HTR-8/SVneo (cell line): ENCODE results near the gene LRPAP1.
A peak's percentile ranks its signal among the peaks of the same experiment; 100 is the strongest.

Experiments used
- DNase-seq: peaks from one replicate; pipeline ENCODE4 v3.0.0; 2011; ENCODE audit warnings: low spot score, mixed read lengths; ENCODE audit not compliant: insufficient read length
- FAIRE-seq: peaks from 2 replicates; lab custom pipeline; 2011; peaks lifted over from hg19 to GRCh38; lab: Jason Lieb, UNC

Gene LRPAP1

DNA sequence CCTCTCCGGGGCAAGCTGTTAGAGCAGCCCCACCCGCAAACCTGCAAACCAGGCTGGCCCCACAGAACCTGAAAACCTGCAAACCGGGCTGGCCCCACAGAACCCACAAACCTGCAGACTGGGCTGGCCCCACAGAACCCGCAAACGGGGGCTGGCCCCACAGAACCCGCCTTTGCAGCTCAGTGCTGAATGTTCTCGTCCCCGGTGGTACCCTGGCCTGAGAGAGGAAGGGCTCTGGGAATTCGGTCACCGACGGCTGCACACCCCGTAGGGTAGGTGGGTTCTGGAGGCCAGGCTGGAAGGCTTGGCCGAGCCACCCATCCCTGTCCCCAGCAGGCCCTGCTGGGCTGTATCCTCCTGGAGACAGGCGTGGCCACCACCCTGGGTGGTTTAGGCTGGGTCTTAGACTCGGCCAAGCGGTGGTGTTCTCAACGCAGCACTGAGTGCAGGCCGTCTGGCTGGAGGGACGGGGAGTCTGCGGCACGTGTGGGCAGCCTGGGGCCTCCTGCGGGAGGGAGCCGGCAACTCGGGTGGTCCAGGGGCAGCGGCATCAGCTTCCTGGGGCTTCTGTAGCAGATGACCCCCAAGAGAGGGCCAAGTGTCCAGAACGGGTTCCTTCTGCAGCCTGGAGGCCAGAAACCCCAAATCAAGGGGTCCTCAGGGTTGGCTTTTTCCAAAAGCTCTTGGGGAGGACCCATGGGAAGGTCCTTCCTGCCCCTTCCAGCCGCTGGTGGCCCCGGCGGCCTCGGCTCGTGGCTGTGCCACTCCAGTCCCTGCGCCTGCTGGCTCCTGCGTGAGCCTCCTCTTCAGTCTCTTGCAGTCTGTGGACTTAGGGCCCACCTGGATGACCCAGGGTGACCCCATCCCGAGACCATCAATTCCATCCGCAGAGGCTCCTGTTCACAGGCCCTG, 53.5 kb downstream of the LRPAP1 start:
- FAIRE-seq (no peak), DNase-seq (no peak)

DNA sequence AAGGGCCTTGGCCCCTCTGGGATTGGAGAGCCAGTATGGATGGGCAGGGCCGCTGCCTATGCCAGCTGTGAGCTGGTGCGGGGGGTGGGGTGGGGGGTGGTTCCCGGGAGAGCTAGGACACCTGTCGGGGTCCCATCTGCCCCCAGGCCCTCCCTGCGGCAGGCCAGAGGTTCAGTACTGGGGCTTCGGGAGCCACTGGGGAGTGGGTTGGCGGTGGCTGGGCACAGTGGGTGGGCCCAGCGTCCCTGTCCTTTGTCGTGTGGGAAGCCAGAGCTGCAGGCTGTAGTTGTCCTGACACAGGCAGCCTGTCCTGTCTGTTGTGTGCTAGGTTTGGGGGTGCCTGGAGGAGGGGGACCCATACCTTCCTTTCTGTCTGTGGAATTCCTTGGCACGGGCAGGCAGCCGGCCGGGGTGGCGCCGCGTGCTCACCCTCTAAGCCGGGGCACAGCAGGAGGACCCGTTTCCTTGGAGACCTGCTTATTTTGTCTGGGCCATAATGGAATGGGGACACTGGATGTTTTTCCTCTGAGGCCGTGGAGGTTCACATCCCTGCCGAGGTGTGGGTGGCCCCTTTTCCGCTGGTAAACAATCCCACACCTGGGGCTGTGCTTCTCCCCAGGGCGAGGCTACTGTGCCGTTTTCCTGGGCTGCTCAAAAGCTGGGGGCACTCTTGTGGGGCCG, 54.3 kb downstream of the LRPAP1 start:
- no peak for DNase-seq

DNA sequence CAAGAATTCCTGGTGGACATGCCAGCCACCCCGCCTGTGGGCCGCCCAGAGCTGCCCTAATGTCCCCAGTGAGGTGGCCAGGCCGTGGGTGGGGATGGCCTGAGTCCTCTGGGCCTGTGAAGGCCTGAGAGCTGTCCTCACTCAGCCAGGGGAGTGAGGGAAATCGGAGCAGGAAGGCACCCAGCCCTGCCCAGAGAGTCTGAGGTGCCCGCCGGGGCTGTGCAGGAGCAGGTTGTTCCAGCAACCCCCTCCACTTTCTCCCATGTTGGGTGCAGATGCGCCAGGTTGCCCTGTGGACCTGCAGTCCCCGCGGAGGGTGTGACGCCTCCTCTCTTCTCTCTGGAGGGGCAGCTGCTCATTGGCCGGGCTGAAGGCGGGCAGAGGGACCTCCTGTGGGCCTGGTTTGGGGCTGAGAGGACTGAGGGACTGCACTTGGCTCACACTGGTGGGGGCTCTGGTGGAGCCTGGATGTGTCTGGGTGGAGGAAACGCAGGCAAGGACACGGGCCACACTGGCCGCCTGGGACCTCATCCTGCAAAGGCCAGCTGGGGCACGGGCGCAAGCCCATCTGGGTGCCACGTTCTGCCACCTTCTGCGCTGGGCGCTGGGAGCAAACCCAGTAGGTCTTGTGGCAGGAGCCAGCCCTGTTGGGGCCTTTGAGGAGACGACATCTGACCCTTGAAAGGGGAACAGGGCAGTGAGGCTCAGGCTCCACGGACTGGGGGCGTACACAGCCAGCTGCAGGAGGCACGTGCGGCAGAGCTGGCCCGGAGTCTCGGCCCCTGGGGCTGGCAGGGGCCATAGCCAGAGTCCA, 55.1 kb downstream of the LRPAP1 start:
- no peak for DNase-seq
- FAIRE-seq, result no peak

More for the DNA sequence above, 54.3 kb downstream of the LRPAP1 start:
- FAIRE-seq, result no peak

DNA sequence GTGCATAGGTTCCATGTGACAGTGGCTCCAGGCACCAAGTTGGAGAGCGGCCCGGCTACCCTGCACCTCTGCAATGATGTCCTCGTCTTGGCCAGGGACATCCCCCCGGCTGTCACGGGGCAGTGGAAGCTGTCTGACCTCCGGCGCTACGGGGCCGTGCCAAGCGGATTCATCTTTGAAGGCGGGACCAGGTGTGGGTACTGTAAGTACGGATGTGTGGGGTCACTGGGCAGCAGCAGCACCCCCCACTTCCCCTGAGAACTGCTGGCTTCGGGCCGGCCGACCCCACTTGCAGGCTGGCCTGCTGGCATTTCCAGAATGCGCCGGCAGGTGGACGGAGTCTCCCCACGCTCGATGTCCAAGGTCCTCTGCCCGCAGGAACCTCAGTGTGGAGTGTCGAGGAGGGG, 55.9 kb downstream of the LRPAP1 start:
- DNase-seq, result no peak
- no peak for FAIRE-seq

DNA sequence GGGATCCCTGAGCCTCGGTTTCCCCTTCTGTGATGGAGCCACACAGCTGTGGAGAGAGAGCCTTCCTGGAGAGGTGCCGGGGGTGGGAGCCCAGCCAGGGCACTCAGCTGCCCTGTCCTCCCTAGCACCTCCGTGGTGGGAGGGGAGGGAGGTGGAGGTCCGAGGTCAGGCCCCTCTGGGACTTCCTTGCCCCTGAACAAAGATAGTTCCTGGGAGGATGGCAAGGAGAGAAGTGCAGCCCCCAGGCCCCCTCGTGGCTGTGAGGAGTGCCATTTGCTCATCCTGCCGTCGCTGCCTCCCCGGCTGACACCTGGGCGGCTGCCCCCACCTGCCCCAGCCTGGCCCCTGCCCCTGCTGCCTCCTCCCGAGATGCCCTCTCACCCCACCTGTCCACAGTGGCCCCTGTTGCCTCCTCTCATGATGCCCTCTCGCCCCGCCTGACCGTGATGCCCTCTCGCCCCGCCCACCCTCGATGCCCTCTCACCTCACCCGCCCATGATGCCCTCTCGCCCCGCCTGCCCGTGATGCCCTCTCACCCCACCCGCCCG, 56.4 kb downstream of the LRPAP1 start:
- no peak for FAIRE-seq

DNA sequence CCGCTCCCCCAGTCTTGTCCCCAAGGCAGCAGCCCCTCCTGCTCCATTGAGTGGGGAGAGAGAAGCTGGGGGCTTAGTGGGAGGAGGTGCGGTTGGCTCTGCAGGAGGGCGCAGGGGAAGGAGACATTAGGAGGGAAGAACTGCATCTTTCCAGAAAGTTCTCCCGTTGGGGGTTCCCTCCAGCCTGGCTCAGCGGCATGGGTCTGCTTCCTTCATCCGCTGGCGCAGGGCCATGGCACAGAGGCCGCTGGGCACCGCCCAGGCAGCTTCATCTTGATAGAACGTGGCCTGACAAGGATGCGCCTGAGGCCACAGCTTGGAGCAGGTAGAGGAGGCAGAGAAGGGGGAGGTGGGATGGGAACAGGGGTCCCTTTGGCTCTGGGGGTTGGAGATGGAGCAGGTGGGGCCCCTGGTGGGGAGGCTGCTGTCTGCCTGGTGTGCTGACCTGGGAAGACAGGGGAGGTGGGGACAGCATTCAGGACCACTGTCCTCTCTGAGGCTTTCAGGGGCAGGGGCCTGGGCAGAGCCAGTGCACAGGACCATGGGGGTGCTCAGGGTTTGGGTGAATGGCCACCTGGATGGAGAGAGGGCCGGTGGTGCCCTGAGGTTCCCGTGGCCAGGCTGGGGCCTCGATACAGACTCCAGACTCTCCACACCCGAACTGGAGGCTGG, 57.0 kb downstream of the LRPAP1 start:
- FAIRE-seq, result no peak
- no peak for DNase-seq

More for the DNA sequence above, 56.4 kb downstream of the LRPAP1 start:
- no peak for DNase-seq

DNA sequence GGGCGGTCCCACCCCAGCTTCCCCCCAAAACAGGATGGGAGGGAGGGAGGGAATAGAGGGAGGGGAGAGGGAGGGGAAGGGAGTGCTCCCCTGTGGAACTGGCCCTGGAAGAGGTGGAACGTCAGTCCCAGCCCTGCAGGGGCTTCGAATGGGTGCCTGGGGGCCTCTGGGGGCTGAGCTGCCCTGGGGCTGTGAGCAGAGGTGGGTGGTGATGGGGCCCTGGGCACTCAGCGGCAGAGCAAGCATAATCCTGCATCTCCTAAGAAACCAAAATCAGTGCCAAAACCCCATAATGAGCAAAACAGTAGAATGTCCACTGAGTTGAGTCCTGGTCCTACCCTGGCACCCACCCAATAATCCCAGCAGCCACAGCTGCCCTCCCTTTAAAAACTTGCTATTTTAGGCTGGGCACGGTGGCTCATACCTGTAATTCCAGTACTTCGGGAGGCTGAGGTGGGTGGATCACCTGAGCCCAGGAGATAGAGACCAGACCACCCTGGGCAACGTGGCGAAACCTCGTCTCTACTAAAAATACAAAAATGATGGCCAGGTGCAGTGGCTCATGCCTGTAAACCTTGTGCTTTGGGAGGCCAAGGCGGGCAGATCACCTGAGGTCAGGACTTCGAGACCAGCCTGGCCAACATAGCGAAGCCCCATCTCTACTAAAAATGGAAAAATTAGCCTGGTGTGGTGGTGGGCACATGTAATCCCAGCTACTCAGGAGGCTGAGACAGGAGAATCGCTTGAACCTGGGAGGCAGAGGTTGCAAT, 58.0 kb downstream of the LRPAP1 start:
- DNase-seq (no peak), FAIRE-seq (no peak)

DNA sequence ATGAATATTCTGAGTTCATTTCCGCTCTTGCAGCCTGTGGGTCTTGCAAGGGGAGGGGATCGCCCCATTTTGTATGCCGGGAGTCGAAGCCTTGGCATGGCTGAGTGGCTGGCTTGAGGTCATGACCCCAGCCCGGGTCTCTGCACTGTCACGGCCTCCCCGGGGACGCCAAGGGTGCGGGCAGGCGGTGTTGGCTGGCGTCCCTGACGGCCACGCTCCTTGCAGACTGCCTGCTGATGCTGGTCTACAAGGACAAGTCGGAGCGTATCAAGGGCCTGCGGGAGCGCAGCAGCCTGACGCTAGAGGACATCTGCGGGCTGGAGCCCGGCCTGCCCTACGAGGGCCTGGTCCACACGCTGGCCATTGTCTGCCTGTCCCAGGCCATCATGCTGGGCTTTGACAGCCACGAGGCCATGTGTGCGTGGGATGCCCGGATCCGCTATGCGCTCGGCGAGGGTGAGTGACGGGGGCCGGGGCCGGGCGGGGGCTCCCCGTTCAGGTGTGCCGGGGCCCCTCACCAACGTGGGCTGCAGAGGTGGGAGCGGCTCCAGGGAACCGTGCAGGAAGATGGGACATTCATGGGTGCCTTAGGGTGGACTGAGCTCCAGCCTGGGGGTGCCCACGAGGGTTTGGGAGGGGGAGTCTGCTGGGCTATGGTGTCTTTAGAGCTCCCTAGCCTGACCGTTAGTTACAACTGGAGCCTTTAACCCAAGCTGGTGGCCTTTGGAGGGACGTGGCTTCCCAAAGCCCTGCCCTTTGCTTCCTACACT, 58.9 kb downstream of the LRPAP1 start:
- FAIRE-seq, result no peak
- no peak for DNase-seq

DNA sequence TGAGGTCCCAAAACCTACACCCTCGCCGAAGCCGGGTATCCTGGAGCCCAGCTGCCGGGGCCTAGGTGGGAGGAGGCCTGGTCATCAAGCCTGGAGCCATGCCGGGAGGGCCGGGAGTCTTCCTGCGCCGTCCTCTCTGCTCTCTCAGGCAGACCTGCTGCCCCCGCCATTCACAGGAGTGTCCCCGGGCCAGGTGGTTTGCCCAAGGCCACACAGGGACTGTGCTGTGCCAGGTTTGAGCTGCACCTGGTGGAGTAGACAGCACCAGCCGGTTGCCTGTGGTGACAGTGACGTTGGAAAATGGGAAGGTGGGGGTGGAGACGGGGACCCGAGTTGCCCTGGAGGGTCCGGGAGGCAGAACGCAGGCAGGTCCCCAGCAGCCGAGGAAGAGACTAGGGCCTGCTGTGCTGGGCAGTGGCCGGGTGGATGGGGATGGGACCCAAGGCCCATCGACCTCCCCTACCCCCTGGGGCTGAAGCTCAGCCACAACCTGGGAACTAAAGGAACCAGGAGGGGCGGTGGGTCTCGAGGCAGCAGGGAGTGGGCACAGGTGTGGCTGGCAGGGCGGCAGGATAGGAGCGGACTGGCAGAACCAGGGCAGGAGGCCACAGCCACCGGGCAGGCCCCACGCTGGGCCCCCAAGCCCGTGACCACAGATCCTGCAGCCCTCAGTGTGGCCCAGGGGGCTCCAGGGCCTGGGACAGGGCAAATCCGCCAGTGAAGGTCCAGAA, 59.6 kb downstream of the LRPAP1 start:
- no peak for FAIRE-seq
- no peak for DNase-seq

DNA sequence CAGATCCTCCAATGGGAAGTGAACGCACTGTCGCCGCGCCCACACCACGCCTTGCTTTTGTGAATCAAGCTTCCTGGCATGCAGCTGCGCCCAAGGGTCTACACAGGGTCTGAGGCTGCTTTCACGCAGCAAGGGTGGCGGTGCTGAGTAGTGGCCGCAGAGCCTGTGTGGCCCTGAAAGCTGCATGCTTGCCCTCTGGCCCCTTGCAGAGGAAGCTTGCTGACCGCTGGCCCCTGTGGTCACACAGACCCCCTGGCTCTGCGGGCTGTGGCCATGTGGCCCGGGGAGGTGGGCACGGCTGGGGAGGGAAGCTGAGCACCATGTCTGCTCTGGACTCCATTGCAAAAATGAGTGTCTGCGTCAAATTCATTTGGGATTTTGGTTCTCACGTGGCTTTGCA, 60.3 kb downstream of the LRPAP1 start:
- FAIRE-seq (no peak), DNase-seq (no peak)

DNA sequence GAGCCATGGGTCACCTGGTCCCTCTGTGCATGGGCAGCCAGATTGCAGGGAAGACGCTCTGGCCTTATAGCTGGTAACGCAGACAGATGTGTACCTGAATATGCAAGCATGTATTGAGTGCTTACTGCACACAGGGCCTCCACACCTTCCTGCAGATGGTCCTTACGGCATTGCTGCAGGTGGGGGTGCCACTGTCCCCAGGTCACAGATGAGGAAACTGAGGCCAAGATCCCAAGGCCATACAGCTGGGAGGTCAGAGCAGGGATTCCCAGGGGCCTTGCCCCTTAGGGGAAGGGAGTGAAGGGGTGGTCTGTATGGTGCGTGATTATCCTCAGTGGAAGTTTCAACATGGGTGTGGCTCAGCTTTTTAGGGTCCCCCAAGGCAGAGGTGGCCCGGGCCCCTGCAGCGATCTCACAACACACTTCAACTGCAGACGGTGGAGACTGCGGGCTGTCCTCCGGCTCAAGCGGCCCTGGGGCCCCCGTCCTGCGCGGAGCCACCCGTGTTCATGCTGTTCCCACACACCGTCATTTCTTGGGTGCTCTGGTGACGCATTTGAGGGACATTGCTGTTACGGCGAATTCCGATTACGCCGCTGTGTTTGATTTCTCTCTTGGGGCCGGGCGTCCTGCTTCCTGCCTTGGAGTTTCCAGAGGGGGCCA, 61.0 kb downstream of the LRPAP1 start:
- FAIRE-seq (no peak), DNase-seq (no peak)

DNA sequence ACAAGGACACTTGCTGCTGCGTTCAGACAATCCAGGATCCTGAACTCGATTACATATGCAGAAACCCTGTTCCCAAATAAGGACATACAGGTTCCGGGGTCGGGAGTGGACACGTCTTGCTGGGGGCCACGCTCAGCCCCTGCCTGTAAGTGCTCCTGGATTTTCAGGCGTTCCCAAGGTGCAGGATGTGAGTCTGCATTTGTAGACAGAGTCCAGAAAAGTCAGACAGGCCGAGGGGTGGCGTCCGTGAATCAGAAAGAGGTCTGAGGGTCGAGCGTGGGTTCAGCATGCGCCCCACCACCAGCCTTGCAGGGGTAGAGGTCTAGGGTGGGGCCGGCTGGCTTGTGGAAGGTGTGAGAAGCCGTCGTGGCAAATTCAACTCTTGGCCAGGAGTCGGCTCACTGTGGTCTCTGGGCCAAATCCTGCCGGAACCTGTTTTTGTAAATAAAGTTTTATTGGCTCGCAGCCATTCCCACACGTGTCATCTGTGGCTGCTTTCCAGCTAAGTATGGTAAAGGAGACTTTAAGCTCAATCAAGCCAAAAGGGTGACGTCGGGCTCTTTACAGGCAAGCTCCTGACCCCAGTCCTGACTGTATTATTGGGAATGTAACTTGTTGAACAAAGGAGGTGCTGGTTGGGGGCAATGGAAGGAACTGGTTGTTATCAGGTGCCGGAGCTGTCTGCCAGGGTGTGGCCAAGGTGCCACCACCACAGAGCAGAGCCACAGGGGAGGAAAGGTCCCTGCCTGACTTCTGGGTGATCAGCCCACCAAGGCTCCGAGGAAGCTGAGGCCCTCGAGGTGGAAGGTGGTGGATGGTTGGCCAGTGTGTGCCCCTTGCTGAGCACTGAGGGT, 61.8 kb downstream of the LRPAP1 start:
- FAIRE-seq (no peak), DNase-seq (no peak)

DNA sequence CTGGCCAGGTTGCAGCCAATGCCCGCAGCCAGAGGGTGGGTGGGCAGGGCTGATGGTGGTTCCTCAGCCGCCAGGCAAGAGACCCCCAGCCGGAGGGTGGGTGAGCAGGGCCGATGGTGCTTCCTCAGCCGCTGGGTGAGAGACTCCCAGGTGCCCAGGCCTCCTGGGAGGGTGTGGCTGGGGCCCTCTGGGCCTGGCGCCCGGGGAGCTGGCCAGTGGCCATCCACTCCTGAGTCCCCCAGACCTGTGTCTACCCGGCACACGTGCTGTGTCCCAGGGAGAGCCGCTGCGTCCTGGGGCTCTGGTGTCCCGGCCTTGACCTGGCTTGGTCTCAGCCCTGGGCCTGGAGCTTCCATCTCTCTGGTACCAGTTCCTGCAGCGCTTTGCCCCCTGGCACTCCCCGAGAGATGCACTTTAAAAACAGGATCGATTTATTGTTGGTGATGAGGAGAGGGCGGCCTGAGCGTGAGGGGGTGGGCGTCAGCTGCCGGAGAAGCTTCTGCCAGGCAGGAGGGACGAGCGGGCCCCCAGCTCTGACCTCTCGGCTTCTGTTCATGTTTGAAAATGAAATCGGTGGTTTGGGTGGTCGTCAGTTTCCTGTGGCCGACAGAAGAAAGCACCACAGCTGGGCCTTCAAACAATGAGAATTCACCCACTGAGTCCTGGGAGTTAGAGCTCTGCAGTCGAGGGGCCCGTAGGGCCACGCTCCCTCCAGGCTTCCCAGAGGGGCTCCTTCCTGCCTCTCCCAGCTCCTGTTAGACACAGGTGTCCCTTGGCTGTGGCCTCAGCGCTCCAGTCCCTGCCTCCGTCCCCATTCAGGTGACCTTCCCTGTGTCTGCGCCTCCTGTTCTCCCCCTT, 62.6 kb downstream of the LRPAP1 start:
- FAIRE-seq (no peak), DNase-seq (no peak)

DNA sequence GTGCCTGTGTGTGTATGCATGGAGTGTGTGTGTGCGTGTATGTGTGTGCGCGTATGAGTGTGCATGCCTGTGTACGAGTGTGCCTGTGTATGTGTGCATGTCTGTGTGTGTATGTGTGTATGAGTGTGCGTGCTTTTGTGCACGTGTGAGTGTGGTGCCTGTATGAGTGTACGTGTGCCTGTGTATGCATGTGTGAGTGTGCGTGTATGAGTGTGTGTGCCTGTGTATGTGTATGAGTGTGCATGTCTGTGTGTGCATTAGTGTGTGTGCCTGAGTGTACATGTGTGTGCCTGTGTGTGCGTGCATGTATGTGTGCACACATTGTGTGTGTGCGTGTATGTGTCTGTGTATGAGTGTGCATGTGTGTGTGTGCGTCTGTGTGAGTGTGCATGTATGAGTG, 63.4 kb downstream of the LRPAP1 start:
- DNase-seq, result no peak
- peak; percentile 93 for FAIRE-seq

DNA sequence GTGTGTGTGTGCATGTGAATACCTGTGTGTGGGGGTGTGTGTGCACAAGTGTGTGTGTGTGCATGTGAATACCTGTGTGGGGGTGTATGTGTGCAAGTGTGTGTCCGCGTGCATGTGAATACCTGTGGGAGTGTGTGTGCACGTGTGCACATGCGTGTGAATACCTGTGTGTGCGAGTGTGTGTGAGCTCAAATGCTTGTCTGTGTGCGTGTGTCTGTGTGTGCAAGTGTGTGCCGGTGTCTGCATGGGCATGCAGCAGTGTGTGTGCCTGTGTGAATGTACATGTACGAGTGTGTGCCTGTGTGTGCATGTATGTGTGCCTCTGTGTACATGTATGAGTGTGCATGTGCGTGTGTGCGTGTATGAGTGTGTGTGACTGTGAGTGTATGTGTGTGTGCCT, 64.1 kb downstream of the LRPAP1 start:
- FAIRE-seq, result peak; percentile 85

More for the DNA sequence above, 64.1 kb downstream of the LRPAP1 start:
- no peak for DNase-seq
